ENCODE data around the gene MST1.

MST1 gene

GRCh38 chr3:49634736-49635135, 54.5 kb downstream of the MST1 start:
- no peak for DNase-seq (ENCODE audit: low read depth, low spot score)
